A673 (cell line): ENCODE measurements around the gene IGLON5. TPM values are rescaled to one million over a fixed set of nuclear protein-coding genes. Genes with fewer than 3 reads are reported as not detected.

Experiments
- BruUV-seq: library from RNA; stranded (reverse); fragments of 400-500 nt; replicated peaks from 2 replicates; lab custom pipeline; 2021; lab: Mats Ljungman, UMichigan
- CTCF ChIA-PET: fragments of 300-600 bp; sonication (Branson Sonifier 250); formaldehyde crosslinking; loops from one replicate; lab custom pipeline; 2022; ENCODE audit warnings: antibody characterized with exemption; lab: Charles Lee
- POLR2A ChIA-PET: fragments of 300-600 bp; sonication (Branson Sonifier 250); formaldehyde crosslinking; loops from one replicate; lab custom pipeline; 2022; ENCODE audit warnings: antibody characterized with exemption; ENCODE audit not compliant: low non-redundant PET; lab: Charles Lee
- DNase-seq: peaks from one replicate; pipeline ENCODE4 v3.0.0-alpha.2; 2015; ENCODE audit warnings: low spot score
- H3K27ac ChIP-seq: fragments of 200-600 bp; sonication (generic); 2 replicates; pipeline ENCODE4 v1.5.1; 2016; ENCODE audit warnings: mixed run types, low read depth, mild to moderate bottlenecking, mixed read lengths, antibody characterized with exemption, low read length; ENCODE audit not compliant: poor library complexity, severe bottlenecking
- H3K27me3 ChIP-seq: fragments of 200-600 bp; sonication (generic); replicated peaks from 2 replicates; pipeline ENCODE4 v1.6.1; 2017; ENCODE audit warnings: mixed run types, low read depth, mild to moderate bottlenecking, mixed read lengths, antibody characterized with exemption, low read length; ENCODE audit not compliant: insufficient read depth, poor library complexity
- H3K36me3 ChIP-seq: fragments of 200-600 bp; sonication (generic); 2 replicates; pipeline ENCODE4 v1.6.1; 2016; ENCODE audit warnings: mixed run types, mild to moderate bottlenecking, mixed read lengths, antibody characterized with exemption, low read length; ENCODE audit not compliant: insufficient read depth, poor library complexity, severe bottlenecking
- H3K4me1 ChIP-seq: fragments of 200-600 bp; sonication (generic); 2 replicates; pipeline ENCODE4 v1.6.1; 2017; ENCODE audit warnings: mixed run types, mild to moderate bottlenecking, mixed read lengths, antibody characterized with exemption, low read length; ENCODE audit not compliant: insufficient read depth, poor library complexity, severe bottlenecking
- H3K4me3 ChIP-seq: fragments of 200-600 bp; sonication (generic); 2 replicates; pipeline ENCODE4 v1.5.1; 2016; ENCODE audit warnings: low read depth, mixed run types, mild to moderate bottlenecking, mixed read lengths, low read length; ENCODE audit not compliant: poor library complexity, severe bottlenecking
- H3K9me3 ChIP-seq: fragments of 200-600 bp; sonication (generic); 2 replicates; pipeline ENCODE4 v1.6.1; 2016; ENCODE audit warnings: mixed run types, low read depth, mild to moderate bottlenecking, mixed read lengths, antibody characterized with exemption, low read length; ENCODE audit not compliant: poor library complexity, severe bottlenecking
- EZH2 ChIP-seq: fragments of 200-600 bp; sonication (generic); IDR thresholded peaks from 2 replicates; pipeline ENCODE4 v1.6.1; 2017; ENCODE audit warnings: borderline replicate concordance, low read depth, mild to moderate bottlenecking, mixed read lengths, antibody characterized with exemption, low read length; ENCODE audit not compliant: poor library complexity, severe bottlenecking
- intact Hi-C: fragments of 100-400 bp; cut with micrococcal nuclease; formaldehyde crosslinking; loops from one replicate; pipeline ENCODE4 v1.10.0; 2022; ENCODE audit not compliant: unreplicated experiment
- total RNA-seq: library from RNA; stranded (reverse); gene quantifications from 2 replicates; pipeline ENCODE4 v1.2.3, GENCODE V29; 2021
- TF ChIP-seq, protein P1 (sequence below): fragments of 300-800, 200-600 bp; sonication (generic); conservative IDR thresholded peaks from 2 replicates; pipeline ENCODE4 v1.5.1; 2017; ENCODE audit warnings: low read depth, mild to moderate bottlenecking, antibody characterized with exemption, low read length, moderate library complexity, mixed read lengths

Gene IGLON5
- total RNA-seq, 1 experiment from 2014 or later, result 0.39 TPM

DNA sequence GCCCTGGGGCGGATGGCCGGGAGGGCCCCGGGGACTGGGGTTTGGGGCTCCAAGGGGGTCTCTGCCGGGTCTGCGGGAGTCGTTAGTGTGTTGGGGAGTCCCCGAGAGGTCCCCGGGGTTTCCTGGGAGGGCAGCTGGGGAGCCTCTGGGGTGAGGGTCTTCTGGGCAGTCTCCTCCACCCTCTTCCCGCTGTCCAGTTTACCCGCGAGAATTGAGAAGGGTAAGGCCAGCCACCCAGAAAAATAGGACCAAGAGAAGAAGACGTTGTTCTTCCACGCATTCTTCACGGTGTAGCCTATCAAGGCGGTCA, 55.8 kb downstream of the IGLON5 start:
- H3K27me3 ChIP-seq, result no peaks in the 10 kb centered on the region
- ChIA-PET CTCF (interaction anchor here (1.0 kb wide), 1 partner anchor 28 kb away, joined by 6 read pairs; no protein-coding TSS in a partner anchor), POLR2A (interaction anchor here (0.6 kb wide), 2 partner anchors 28 to 616 kb away, joined by 3 to 6 read pairs; no protein-coding TSS in a partner anchor)
- no TSS peak for BruUV-seq
- H3K27ac ChIP-seq, result peak overlapping the region; percentile 76
- intact Hi-C loops, result loop anchor here (2.0 kb wide), 2 partner anchors 28 kb away; no protein-coding TSS in a partner anchor
- no peaks in the 10 kb centered on the region for H3K36me3 ChIP-seq
- TF ChIP-seq, protein P1, sequence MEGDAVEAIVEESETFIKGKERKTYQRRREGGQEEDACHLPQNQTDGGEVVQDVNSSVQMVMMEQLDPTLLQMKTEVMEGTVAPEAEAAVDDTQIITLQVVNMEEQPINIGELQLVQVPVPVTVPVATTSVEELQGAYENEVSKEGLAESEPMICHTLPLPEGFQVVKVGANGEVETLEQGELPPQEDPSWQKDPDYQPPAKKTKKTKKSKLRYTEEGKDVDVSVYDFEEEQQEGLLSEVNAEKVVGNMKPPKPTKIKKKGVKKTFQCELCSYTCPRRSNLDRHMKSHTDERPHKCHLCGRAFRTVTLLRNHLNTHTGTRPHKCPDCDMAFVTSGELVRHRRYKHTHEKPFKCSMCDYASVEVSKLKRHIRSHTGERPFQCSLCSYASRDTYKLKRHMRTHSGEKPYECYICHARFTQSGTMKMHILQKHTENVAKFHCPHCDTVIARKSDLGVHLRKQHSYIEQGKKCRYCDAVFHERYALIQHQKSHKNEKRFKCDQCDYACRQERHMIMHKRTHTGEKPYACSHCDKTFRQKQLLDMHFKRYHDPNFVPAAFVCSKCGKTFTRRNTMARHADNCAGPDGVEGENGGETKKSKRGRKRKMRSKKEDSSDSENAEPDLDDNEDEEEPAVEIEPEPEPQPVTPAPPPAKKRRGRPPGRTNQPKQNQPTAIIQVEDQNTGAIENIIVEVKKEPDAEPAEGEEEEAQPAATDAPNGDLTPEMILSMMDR, result no peak
- no peak for TF ChIP-seq EZH2
- peaks cover 9% of the 10 kb centered on the region for H3K4me1 ChIP-seq
- no peaks in the 10 kb centered on the region for H3K9me3 ChIP-seq
- peak overlapping the region; percentile 64 for H3K4me3 ChIP-seq
- DNase-seq, result no peak

DNA sequence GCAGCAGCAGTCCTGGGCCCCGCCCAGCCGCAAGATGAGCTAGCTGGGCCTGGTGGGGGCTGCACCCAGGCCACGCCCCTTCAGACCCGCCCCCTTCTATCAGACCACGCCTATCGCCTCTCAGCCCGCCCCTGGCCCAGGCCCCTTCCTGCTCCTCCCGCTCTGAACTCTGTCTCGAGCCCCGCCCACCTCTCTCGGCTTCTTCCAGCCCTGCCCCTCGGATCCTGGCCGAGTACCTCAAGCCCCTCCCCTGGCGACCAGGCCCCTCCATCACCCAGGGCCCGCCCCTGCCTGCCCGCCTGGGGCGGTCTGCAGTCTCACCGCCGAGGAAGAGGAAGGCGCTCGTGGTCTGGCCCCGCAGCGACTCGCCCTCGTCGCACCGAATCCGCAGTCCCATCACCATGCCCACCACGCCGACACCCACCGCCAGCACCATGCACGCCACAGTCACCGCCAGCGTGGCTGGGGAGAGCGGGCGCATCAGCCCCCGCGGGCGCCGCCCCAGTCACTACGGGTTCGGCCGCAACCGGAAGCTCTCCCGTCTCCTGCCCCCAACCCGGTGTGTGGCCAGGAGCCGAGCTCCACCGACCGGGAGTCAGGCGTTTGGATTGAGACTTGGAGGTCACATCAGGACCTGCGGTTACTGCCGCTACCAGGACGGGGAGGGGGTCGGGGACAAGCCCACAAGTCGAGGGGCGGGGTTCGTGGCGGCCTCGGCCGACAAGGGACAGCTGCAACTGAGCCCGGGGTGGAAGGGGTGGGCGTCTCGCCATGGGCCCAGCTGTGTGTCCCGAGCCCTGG, 56.3 kb downstream of the IGLON5 start:
- H3K27ac ChIP-seq, result peak overlapping the region; percentile 76
- peak; percentile 98 for DNase-seq
- TF ChIP-seq, protein P1, result no peak
- TF ChIP-seq EZH2, result no peak
- BruUV-seq, result no TSS peak
- peaks cover 9% of the 10 kb centered on the region for H3K4me1 ChIP-seq
- H3K9me3 ChIP-seq, result no peaks in the 10 kb centered on the region
- peak overlapping the region; percentile 64 for H3K4me3 ChIP-seq
- ChIA-PET CTCF (interaction anchor here (0.6 to 1.0 kb wide), 2 partner anchors 28 to 669 kb away, joined by 3 to 6 read pairs; no protein-coding TSS in a partner anchor), POLR2A (interaction anchor here (0.6 kb wide), 2 partner anchors 28 to 617 kb away, joined by 3 to 6 read pairs; no protein-coding TSS in a partner anchor)
- no peaks in the 10 kb centered on the region for H3K36me3 ChIP-seq
- intact Hi-C loops, result loop anchor here (2.0 kb wide), 2 partner anchors 27 to 29 kb away; no protein-coding TSS in a partner anchor
- no peaks in the 10 kb centered on the region for H3K27me3 ChIP-seq

DNA sequence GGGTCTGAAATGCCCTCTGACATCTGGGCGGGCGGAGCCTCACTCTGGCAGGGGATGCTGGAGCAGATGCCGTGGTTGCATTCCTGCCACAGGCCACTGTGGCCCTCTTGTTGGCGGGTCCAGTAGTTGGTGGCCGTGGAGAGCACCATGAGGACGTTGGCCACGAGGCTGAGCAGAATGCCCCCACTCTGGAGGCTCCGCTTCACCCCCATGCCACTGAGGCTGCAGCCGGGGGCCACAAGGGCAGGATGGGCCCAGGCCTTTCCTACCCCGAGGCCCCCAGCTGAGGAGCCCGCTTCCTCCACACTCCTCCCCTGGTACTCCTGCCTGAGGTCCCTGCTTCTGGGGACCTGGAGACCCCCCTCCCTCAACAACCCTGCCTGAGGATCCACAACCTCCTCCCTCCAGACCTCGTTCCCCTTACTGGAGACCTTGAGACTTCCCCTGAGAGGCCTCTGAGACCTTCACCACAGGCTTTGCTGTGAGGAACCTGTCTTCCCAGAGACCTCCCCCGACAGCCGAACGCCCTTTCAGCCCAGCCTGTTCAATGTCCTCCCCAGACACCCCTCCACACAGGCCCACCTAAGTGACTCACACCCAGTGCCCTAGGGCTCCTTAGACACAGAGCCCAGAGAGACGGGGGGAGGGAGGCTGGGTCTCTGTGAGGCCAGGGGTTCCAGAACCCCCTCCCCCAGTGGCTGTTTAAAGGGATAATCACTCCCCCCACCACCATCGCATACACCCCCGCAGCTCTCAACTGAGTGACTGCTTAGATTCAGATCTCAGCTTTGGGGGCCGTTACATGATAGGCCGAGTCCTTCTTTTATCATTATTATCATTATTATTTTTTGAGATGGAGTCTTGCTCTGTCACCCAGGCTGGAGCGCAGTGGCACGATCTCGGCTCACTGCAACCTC, 57.2 kb downstream of the IGLON5 start, which contains the start of gene CLDND2:
Gene CLDND2 (minus strand): TSS at position 638 of the 917 bp plus-strand sequence. CDS start 426 bp downstream, at position 212.
- no peaks in the 10 kb centered on the region for H3K9me3 ChIP-seq
- H3K4me3 ChIP-seq, result peak within 1 kb of the TSS; percentile 64
- H3K27me3 ChIP-seq, result no peaks in the 10 kb centered on the region
- no peak for DNase-seq
- no TSS peak for BruUV-seq
- intact Hi-C loops, result no loop called here
- POLR2A ChIA-PET, result no interaction called here
- TF ChIP-seq, protein P1, result no peak
- TF ChIP-seq EZH2, result no peak
- H3K36me3 ChIP-seq, result no peaks in the 10 kb centered on the region
- CTCF ChIA-PET, result interaction anchor here (0.6 kb wide), 1 partner anchor 670 kb away, joined by 3 read pairs; no protein-coding TSS in a partner anchor
- peaks cover 9% of the 10 kb centered on the region for H3K4me1 ChIP-seq
- H3K27ac ChIP-seq, result peak within 1 kb of the TSS; percentile 58
